H1 (cell line): ENCODE results near the gene SLC27A4. TPM values are rescaled to one million over a fixed set of nuclear protein-coding genes. Genes with fewer than 3 reads are reported as not detected.

Source experiments
- CBX5 ChIP-seq: fragments of 300-800, 300-1000 bp; sonication (generic); IDR thresholded peaks from 2 replicates; pipeline ENCODE4 v1.7.1; 2016; ENCODE audit warnings: antibody characterized with exemption, low read length, low read depth
- RBBP5 ChIP-seq: IDR thresholded peaks from 2 replicates; pipeline ENCODE4 v1.7.1; 2012; ENCODE audit warnings: low read depth, mild to moderate bottlenecking, inconsistent platforms, low read length, moderate library complexity, borderline replicate concordance
- RFX5 ChIP-seq: IDR thresholded peaks from 2 replicates; pipeline ENCODE4 v1.6.1; 2011; ENCODE audit warnings: low read depth, low read length, improper control_type of control experiment, borderline replicate concordance
- SUZ12 ChIP-seq: fragments of 200-600 bp; sonication (generic); IDR thresholded peaks from 2 replicates; pipeline ENCODE4 v1.6.1; 2012; ENCODE audit warnings: mild to moderate bottlenecking, inconsistent platforms, low read length, moderate library complexity, mixed read lengths
- polyA plus RNA-seq, 7 experiments: library from polyadenylated mRNA; depleted of rRNA in 3 of 7; stranded (reverse) in 5 of 7; unstranded in 2 of 7; fragments of >200 nt in 5 of 7; fragments of 200-250 nt in 2 of 7; gene quantifications; 1 replicate in 5 of 7; 2 replicates in 1 of 7; 4 replicates in 1 of 7; pipeline versions ENCODE4 v1.2.1 to v1.2.3, GENCODE V29; 2011 to 2013; ENCODE audit warnings: missing spikeins in 2 of 7, mixed read lengths in 2 of 7
- total RNA-seq: library from RNA; stranded (reverse); fragmentation: NEBNext Ultra II Directional; extraction: Animal tissue kit (Norgen Biotek cat#: 25700); gene quantifications from 2 replicates; pipeline ENCODE4 v1.2.1, GENCODE V29; 2021

The SLC27A4 gene
- total and polyA plus RNA-seq, 2 of the 8 experiments (the other 6 are each of a cell fraction or from before 2014, with no cell fraction given), result 14.9 to 20.5 TPM

DNA sequence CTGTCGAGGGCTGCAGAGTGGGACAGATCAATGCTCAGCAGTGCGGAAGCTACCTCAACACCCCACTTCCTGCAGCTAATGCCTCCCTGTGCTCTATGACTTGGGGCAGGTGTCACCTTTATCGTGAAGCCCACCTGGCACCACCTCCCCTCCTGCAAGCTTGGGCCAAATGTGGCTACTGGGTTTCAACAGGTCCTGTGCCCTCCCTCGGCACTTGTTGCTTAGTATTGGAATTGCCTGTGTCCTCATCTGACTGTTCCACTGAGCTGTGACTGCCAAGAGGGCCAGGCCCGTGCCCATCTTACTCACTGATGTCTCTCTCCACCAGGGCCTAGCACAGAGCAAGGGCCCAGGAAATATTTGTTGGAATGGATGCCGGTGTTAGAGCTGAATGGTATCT, 9.4 kb downstream of the SLC27A4 start (continued):
- TF ChIP-seq CBX5 (no peak), RFX5 (no peak), RBBP5 (no peak), SUZ12 (no peak)
